ENCODE data around the gene LDB2.

- TF ChIP-seq CTCF (conservative IDR thresholded peaks at IDR 0.05; ENCODE audit: low read depth, low read length) (no peak), EZH2 (IDR thresholded peaks at IDR 0.05; ENCODE audit: low read length, unreplicated experiment) (no peak), EZH2phosphoT487 (IDR thresholded peaks at IDR 0.05; ENCODE audit: borderline replicate concordance, low read length) (no peak)
These were observed 317.3 kb downstream of the LDB2 start for GRCh38 chr4:16581117-16581516.

Measured in PC-3 (cell line).